Measurements from ENCODE around the gene EEFSEC. TPM values are rescaled to one million over a fixed set of nuclear protein-coding genes. Genes with fewer than 3 reads are reported as not detected.

Gene EEFSEC
- polyA plus RNA-seq, 1 donor (not counting 4 experiments of a cell fraction or from before 2014, with no cell fraction given), result 8.7 TPM

GRCh38 chr3:128277378-128278069, 124.2 kb downstream of the EEFSEC start:
- no peak overlapping the region for H3K4me3 ChIP-seq (ENCODE audit: control insufficient read depth in 2 of 3, extremely low read depth in 1 of 3, insufficient read depth in 2 of 3, low read depth in 1 of 3, low read length in 3 of 3)
- dilution Hi-C loops (cut with MboI; ENCODE audit: extremely low pct_ligation_motif_present, low sequenced_read_pairs), result no loop called here
- no peak overlapping the region for H2AFZ ChIP-seq (ENCODE audit: control insufficient read depth, low read length)
- H4K20me1 ChIP-seq (ENCODE audit: control insufficient read depth, extremely low read depth, insufficient read depth, low read length), result no peaks in the 10 kb centered on the region
- peaks cover 3% of the 10 kb centered on the region for H3K4me1 ChIP-seq (ENCODE audit: control insufficient read depth, extremely low read depth, insufficient read depth, low read length)
- no peaks in the 10 kb centered on the region for H3K9me1 ChIP-seq (ENCODE audit: control insufficient read depth, extremely low read depth, insufficient read depth, low read length)
- H3K4me2 ChIP-seq (ENCODE audit: control insufficient read depth, extremely low read depth, insufficient read depth, low read depth, low read length), result no peak overlapping the region
- no peak overlapping the region for H3K9ac ChIP-seq (ENCODE audit: control insufficient read depth, extremely low read depth, insufficient read depth, low read length)
- no peak overlapping the region for H3K27ac ChIP-seq (ENCODE audit: control insufficient read depth, insufficient read depth, low read length)
- TF ChIP-seq EZH2 (IDR thresholded peaks at IDR 0.05; ENCODE audit: low read length) (no peak), CTCF (optimal IDR thresholded peaks at IDR 0.05 in 1 of 3, IDR thresholded peaks at IDR 0.05 in 1 of 3, conservative IDR thresholded peaks at IDR 0.05 in 1 of 3; ENCODE audit: extremely low read depth in 1 of 3, insufficient read depth in 2 of 3, low read length in 3 of 3) (no peak)
- H3K9me3 ChIP-seq (ENCODE audit: control insufficient read depth, low read depth, low read length), result no peaks in the 10 kb centered on the region
- no peaks in the 10 kb centered on the region for H3K27me3 ChIP-seq (ENCODE audit: control insufficient read depth, extremely low read depth, insufficient read depth, low read length)
- no peaks in the 10 kb centered on the region for H3K79me2 ChIP-seq (ENCODE audit: control insufficient read depth, insufficient read depth, low read length)
- DNase-seq (ENCODE audit: low read depth, low spot score) (no peak), FAIRE-seq (no peak)
- H3K36me3 ChIP-seq (ENCODE audit: control insufficient read depth in 2 of 2, extremely low read depth in 1 of 2, insufficient read depth in 2 of 2, low read length in 2 of 2), result no peaks in the 10 kb centered on the region

DNA sequence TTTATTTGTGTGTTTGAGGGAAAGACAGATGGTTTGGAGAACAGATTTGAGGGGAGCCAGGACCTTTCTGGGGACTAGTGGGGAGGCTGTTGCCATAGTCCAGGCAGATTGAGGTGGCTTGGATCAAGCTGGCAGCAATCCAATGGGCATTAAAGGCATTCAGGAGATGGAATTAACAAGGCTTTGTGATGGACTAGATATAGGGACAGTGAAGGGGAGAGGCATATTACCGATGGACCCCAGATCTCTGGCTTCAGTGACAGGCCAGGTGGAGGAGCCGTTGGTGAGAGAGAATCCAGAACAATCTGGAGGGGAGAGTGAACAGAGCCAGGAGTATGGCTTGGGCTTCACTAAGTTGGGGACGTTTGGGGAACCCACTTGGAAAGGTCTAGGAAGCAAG, 124.8 kb downstream of the EEFSEC start:
- Histone ChIP-seq H3K27me3 (ENCODE audit: control insufficient read depth, extremely low read depth, insufficient read depth, low read length) (no peaks in the 10 kb centered on the region), H3K4me1 (ENCODE audit: control insufficient read depth, extremely low read depth, insufficient read depth, low read length) (peaks cover 3% of the 10 kb centered on the region)

More for the DNA sequence above, 124.8 kb downstream of the EEFSEC start:
- Histone ChIP-seq H3K36me3 (ENCODE audit: control insufficient read depth in 2 of 2, extremely low read depth in 1 of 2, insufficient read depth in 2 of 2, low read length in 2 of 2) (peaks cover 0 to 1% of the 10 kb centered on the region in 2 experiments), H3K4me2 (ENCODE audit: control insufficient read depth, extremely low read depth, insufficient read depth, low read depth, low read length) (no peak overlapping the region), H3K9me1 (ENCODE audit: control insufficient read depth, extremely low read depth, insufficient read depth, low read length) (no peaks in the 10 kb centered on the region), H3K9me3 (ENCODE audit: control insufficient read depth, low read depth, low read length) (no peaks in the 10 kb centered on the region), H3K9ac (ENCODE audit: control insufficient read depth, extremely low read depth, insufficient read depth, low read length) (no peak overlapping the region), H3K79me2 (ENCODE audit: control insufficient read depth, insufficient read depth, low read length) (no peaks in the 10 kb centered on the region), H2AFZ (ENCODE audit: control insufficient read depth, low read length) (no peak overlapping the region), H4K20me1 (ENCODE audit: control insufficient read depth, extremely low read depth, insufficient read depth, low read length) (no peaks in the 10 kb centered on the region), H3K4me3 (ENCODE audit: control insufficient read depth in 2 of 3, extremely low read depth in 1 of 3, insufficient read depth in 2 of 3, low read depth in 1 of 3, low read length in 3 of 3) (no peak overlapping the region), H3K27ac (ENCODE audit: control insufficient read depth, insufficient read depth, low read length) (no peak overlapping the region)
- no peak for FAIRE-seq
- dilution Hi-C loops (cut with MboI; ENCODE audit: extremely low pct_ligation_motif_present, low sequenced_read_pairs), result no loop called here
- no peak for DNase-seq (ENCODE audit: low read depth, low spot score)
- TF ChIP-seq EZH2 (IDR thresholded peaks at IDR 0.05; ENCODE audit: low read length) (no peak), CTCF (optimal IDR thresholded peaks at IDR 0.05 in 1 of 3, IDR thresholded peaks at IDR 0.05 in 1 of 3, conservative IDR thresholded peaks at IDR 0.05 in 1 of 3; ENCODE audit: extremely low read depth in 1 of 3, insufficient read depth in 2 of 3, low read length in 3 of 3) (no peak)
